HG03196 (cell line): Measurements from ENCODE around the gene EYA3.

Source experiments
- ATAC-seq: cut with Tn5 transposase; IDR thresholded peaks from one replicate; pipeline ENCODE4 v1.9.1; 2021; ENCODE audit not compliant: unreplicated experiment

Gene EYA3

DNA sequence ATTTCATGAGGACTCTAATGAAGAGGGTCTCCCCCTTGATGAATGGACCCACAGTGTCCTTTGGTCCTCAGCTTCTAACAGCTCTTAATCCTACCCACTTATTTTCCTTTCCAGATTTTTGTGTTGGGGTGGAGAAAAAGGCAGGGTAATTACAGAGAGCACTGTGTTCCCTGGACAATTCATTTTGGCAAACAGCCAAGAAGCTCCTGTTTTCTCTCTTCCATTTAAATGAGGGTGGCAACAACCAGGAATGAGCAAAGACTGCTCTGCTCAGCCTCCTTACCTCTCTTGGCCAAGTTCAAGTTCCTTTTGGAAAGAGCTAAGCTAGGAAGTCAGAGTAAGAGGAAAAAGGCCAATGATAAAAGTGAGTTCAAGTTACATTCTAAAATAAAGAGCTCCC, 116.7 kb downstream of the EYA3 start:
- no peak for ATAC-seq

DNA sequence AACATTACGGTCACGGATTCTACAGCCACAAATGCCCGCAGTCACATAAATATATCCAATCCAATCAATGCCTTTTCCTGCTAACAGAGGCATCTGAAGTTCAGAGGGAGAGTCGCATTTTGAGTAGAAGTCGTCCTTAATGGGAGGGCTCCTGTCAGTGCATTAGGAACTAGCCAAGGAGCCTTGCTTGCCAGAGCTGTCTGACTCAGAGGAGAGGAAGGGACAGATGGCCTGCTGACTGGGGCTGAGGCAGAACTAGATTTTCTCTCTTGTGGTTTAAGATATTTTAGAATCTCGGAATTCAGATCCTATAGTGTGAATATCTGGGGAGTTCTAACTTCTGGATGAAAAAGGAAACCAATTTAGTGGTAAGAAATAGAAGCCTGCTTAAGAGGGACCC, 118.0 kb downstream of the EYA3 start:
- no peak for ATAC-seq

DNA sequence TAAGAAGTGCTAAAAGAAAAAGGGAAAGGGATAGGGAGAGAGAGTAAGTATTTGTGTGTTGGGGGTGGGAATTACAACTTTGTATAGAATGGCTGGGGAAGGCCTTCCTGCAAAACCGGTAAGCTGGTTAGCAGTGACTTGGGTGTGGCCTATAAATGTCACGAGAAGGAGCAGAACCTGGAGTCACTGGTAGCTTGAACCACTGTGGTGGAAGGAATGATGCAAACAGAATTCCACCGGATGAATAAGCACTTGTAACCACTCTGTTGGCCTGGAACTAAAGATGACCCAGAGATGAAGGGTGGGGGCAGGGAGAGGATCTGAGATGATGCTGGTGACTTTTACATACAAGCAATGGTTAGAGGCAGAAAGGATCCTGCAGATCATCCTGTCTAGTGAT, 119.7 kb downstream of the EYA3 start:
- no peak for ATAC-seq

DNA sequence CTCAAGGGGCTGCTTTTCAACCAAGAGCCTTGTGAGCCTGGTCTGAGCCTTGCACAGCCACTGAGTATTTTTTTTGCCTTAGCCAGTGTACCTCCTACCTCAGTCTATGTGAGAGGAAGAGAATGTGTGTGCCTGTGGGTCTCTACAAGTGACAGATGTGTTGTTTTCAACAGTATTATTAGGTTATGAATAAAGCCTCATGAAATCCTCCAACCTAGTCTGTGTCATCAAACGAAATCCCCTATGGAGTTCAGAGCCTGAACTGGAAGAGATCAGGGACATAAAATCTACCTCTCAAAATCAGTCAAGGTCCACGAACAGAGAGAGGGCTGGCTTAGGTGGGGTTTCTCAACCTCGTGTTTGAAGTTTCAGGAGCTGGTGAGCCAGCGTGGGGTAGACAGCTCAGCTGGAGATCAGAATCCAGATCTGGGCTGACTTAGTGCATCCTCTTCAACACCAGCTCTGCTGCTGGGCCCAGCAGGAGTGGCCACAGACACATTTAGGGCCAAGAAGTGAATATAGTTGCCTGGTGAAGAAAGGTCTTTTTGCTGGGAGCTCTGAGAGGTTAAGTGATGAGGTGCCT, 120.4 kb downstream of the EYA3 start:
- no peak for ATAC-seq

DNA sequence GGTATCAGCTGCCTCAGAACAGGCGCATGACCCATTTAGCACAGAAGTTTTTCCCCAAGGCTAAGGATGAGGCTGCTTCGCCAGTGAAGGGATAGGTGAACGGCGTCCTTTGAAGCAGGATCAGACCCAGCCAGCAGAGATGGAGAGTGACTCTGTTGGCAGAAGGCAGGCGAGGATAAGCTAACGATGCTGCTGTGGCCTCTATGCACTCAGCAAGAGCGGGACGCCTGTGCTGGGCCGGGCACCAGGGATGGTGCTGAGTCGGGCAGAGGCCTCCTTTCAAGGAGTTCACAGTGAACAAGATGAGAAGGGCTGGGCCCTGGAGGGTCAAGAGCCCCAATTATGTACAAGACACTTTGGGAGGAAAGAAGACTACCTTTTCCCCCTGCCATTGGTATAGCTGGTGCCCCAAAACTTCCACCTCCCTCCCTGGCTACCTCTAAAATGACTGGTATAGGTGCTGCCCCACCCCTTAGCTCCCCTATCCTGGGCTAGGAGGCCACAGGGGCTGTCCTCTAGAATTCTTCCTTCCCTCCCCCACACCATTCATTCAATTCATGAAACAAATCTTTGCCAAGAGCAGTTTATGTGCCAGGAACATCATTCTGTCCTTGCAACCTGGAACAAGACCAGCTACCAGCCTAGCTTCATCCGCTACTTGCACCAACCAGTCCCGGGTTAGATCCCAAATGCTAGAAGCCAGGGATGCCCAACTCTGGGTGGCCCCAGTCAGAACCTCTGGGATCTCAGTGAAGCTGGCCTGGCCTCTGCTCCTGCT, 121.1 kb downstream of the EYA3 start:
- no peak for ATAC-seq

DNA sequence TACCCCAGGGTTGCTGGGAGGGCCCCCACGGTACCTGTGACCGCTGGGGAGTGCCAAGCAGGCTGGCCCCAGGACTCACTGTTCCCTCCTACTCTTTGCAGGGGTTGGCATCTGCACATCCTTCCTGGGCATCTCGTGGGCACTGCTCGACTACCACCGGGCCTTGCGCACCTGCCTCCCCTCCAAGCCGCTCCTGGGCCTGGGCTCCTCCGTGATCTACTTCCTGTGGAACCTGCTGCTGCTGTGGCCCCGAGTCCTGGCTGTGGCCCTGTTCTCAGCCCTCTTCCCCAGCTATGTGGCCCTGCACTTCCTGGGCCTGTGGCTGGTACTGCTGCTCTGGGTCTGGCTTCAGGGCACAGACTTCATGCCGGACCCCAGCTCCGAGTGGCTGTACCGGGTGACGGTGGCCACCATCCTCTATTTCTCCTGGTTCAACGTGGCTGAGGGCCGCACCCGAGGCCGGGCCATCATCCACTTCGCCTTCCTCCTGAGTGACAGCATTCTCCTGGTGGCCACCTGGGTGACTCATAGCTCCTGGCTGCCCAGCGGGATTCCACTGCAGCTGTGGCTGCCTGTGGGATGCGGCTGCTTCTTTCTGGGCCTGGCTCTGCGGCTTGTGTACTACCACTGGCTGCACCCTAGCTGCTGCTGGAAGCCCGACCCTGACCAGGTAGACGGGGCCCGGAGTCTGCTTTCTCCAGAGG, 121.9 kb downstream of the EYA3 start:
- no peak for ATAC-seq

DNA sequence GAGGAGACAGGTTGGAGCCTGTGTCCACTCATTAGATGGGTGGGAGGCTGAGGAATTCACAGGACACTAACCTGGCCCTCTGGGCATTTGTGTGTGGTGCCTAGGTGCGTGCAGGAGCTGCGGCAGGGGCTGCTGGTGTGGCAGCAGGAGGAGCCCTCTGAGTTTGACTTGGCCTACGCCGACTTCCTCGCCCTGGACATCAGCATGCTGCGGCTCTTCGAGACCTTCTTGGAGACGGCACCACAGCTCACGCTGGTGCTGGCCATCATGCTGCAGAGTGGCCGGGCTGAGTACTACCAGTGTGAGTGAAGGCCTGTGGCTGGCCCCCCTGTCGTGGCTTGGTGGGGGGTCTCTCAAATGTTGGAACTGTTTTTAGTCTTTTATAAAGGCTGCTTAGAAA, 125.0 kb downstream of the EYA3 start:
- no peak for ATAC-seq

DNA sequence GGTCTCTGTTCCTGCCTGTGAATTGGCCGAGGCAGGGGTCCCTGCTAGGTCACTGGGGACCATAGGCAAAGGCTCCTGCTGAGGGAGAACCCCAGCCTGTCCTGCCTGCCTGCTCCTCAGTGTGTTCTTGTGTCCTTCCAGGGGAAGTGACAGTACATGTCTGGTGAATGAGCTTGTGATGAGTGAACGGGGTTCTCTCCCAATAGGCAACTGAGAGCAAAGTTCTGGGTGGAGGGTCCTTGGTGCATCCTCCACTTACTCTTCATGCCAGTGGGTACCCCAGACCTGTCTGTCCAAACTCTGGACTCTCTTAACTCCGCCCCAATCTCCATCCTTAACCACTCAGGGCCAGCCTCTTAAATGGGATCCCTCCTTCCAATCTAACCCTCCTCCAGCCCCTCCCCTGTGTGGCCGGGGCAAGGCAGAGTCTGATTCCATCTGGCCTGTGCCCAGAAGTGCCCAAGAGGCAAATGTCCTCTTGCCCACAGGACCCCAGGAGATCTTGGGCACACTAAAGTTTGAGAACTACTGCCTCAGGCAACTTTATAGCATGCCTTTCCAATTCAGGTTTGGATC, 126.7 kb downstream of the EYA3 start:
- ATAC-seq, result no peak

DNA sequence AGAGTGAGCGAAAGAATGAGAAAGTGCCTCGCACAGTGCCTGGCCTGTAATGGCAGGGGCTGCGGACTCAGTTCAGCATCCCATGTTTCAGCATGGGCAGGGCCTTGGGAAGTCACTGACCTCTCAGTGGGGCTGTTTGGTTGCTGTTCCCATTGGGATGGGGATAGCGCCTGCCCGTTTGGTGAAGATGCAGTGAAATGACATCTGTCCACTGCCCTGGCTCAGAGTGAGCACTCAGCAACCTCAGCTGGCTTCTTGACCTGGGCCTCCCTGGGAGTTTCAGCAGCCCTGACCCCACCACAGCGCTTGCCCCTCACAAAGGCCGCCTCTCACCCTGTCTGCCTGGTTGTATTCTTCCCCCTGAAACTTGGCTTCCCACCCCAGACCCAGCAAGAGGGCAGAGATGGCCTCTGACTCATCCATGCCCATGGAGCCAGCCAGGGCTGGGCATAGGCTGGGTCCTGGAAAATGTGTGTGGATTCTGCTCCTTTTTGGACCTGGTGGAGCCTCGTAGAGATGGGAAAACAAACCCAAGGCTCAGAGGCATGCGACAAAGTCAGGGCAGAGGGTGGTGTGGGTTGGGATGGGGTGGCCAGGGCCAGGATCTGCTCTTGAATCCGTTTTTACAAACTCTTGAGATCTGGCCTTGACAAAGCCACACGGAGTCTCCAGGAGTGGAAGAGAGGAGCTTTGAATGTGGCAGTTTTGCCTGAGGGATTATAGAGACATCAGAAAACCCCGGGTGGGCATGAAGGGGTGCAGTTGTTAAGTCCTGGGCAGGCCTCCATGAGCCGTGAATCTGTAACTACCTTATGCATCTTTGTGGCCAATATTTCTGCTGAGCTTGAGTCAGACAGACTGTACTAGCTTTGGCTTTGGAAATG, 127.4 kb downstream of the EYA3 start:
- no peak for ATAC-seq

DNA sequence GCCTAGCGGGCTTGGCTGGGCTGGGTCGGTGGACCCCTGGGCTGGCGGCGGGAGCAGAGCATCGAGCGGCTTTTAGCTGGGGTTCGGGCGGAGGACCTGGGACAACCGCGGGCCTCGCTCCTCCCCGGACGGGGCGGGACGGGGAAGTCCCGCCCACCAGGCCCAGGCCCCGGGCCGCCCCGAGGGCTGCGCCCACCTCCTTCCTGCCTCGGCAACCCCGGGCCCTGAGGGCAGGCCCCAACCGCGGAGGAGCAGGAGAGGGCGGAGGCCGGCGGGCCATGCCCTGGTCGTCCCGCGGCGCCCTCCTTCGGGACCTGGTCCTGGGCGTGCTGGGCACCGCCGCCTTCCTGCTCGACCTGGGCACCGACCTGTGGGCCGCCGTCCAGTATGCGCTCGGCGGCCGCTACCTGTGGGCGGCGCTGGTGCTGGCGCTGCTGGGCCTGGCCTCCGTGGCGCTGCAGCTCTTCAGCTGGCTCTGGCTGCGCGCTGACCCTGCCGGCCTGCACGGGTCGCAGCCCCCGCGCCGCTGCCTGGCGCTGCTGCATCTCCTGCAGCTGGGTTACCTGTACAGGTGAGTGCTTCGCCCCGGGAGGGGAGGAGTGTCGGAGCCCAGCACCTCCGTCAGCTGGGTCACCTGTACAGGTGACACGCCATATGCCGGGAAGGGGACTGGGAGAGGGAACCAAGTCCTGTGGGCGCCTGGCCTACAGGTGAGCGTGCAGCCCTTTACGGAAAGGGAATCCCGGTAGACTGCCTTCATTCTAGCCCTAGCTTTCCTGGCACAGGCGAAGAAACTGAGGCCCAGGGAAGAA, 128.4 kb downstream of the EYA3 start, which contains the start of gene XKR8:
Gene XKR8 (plus strand): TSS at position 182 of the 812 bp plus-strand sequence. CDS start 97 bp downstream, at position 279.
- peak; percentile 70 for ATAC-seq

DNA sequence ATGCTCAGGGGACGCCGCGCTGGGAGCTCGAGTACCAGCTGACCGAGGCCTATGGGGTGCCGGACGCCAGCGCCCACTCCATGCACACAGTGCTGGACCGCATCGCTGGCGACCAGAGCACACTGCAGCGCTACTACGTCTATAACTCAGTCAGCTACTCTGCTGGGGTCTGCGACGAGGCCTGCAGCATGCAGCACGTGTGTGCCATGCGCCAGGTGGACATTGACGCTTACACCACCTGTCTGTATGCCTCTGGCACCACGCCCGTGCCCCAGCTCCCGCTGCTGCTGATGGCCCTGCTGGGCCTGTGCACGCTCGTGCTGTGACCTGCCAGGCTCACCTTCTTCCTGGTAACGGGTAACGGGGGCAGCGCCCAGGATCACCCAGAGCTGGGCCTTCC, 129.9 kb downstream of the EYA3 start:
- ATAC-seq, result no peak

DNA sequence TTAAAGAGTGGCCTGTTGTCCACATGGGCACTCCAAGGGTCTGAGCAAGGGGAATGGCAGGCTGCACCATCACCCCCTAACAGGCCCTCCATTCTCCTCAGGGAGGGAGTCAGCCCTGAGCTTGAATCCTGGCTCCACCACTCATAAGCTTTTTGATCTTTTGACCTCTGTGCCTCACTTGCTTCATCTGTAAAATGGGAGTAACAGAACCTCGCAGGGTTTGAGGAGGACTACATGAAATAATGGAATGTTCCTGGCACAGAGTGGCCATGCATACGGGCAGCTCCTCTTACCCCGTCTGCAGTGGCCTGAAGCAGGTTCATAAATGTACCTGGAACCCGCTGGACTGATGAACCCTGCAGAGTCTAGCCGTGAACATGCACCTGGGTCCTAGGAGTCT, 130.8 kb downstream of the EYA3 start:
- no peak for ATAC-seq

DNA sequence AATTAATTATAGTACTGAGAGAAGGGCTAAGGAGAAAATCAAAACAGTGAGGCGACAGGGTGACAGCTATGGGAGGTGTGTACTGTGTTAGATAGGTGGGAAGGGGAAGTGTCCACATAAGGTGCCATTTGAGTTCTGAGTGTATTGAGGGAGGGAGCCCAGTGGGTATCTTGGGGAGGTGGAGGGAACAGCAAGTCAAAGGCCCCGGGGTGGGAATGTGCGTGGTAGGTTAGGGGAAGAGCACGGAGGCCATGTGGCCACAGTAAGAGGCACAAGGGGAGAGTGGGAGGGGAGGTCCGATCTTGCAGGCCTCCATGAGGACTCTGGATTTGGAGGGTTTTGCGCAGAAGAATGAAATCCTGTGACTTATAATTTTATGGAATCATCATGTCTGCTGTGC, 131.6 kb downstream of the EYA3 start:
- ATAC-seq, result no peak

DNA sequence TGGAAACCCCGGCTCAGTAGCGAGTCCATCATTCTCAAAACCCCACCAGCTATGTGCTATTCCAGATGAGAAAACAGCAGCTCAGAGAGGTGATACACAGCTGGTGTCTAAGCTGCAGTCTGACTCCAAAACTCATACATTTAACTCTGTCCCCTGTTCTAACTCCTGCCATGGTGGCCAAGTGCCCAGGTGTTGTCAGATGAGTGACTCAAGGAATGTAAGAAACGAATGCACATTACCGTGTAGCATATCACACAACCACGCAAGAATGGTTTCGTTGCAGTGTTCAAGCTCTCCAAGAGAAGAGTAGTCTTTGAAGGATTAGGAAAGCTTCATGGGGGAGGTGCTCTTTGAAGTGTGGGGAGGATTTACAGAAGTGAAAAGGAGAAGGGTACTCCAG, 133.3 kb downstream of the EYA3 start:
- ATAC-seq, result no peak

DNA sequence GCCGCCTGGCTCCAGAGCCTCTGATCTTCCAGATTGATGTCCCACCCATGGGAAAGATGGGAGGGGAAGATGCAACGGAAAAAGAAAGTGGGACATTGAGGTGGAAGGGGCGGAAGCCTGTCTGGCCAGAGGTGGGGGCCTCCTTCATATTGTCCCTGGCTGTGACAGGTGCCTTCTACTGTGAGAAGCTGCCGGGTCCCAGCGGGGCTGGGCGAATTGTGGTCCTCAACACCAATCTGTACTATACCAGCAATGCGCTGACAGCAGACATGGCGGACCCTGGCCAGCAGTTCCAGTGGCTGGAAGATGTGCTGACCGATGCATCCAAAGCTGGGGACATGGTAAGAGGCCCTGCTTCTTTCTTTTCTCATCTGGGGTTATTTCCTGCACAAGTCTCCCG, 134.2 kb downstream of the EYA3 start:
- no peak for ATAC-seq

DNA sequence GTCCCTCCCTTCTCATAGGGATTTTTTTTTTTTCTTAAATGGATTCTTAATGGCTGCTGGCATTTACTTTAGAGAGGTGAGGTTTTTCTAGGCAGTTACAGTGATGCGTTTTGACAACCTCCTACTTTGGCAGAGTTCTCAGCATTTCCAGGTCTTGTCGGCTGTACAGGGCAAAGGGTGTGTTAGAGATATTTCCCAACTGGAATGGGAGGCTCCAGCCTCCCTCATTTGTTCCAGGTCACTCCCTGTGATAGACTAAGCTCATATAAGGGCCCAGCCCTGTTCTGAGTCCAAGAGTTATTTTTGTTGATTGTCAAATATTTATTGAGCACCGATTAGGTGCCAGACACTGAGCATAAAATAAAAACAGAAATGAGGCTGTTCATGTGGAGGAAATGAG, 136.3 kb downstream of the EYA3 start:
- no peak for ATAC-seq

DNA sequence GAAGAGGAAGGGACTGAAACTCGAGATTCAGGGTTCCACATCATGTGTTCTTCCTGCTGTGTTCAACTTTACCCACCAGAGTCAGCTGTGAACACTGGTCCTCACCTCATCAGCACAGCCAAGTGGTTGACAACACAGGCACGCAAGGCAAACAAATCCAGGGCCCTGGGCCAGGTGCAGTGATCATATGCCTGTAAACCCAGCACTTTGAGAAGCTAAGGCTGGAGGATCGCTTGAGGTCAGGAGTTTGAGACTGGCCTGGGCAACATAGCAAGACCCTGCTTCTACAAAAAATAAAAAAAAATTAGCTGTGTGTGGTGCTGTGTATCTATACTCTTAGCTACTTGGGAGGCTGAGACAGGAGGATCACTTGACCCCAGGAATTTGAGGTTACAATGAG, 137.0 kb downstream of the EYA3 start:
- ATAC-seq, result no peak

DNA sequence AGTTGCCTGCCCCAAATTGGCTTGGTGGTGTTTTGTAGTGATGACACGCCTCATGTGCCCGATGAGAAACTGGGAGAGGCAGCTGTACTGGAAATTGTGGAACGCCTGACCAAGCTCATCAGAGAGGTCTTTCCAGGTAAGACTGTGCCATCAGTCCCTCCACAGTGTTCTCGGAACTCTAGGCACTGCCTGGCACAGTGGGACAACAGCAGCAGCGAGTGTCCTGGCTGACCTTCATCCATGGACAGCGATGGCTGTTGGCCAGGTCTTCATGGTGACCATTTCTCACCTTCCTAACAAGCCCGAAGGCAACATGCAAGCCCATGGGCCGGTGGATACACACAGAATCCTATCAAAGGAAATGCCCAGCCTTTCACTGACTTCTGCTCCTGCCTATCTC, 139.4 kb downstream of the EYA3 start:
- no peak for ATAC-seq

DNA sequence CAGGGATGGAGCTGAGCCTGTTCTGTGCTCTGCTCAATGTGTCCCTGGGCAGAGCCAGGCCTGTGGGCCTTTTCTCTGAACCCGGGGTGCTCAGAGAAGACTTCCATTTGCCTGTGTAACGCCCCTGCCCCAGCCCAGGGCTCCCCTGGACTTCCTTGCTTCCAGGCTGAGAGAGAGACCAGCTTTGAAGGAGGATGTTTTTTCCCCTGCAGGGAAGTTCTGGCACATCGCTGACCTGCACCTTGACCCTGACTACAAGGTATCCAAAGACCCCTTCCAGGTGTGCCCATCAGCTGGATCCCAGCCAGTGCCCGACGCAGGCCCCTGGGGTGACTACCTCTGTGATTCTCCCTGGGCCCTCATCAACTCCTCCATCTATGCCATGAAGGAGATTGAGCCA, 143.4 kb downstream of the EYA3 start:
- no peak for ATAC-seq
